GM12891 (cell line): ENCODE measurements around the gene CCDC87.

Experiments
- PAX5 ChIP-seq: IDR thresholded peaks from 2 replicates; pipeline ENCODE4 v1.6.1; 2011; ENCODE audit warnings: low read length, moderate library complexity, mild to moderate bottlenecking; ENCODE audit not compliant: insufficient read depth, severe bottlenecking
- POLR2A ChIP-seq: IDR thresholded peaks from 2 replicates; pipeline ENCODE4 v1.6.1; 2011; ENCODE audit warnings: low read depth, low read length, control low read depth
- POLR2AphosphoS5 ChIP-seq: IDR thresholded peaks from 2 replicates; pipeline ENCODE4 v1.6.1; 2011; ENCODE audit warnings: low read depth, low read length, control low read depth
- POU2F2 ChIP-seq: IDR thresholded peaks from 2 replicates; pipeline ENCODE4 v1.6.1; 2011; ENCODE audit warnings: low read depth, mild to moderate bottlenecking, control low read depth, low read length, moderate library complexity
- SPI1 ChIP-seq: IDR thresholded peaks from 2 replicates; pipeline ENCODE4 v1.6.1; 2011; ENCODE audit warnings: low read depth, low read length, control low read depth
- TAF1 ChIP-seq: IDR thresholded peaks from 2 replicates; pipeline ENCODE4 v1.6.1; 2011; ENCODE audit warnings: low read depth, low read length, control low read depth

DNA sequence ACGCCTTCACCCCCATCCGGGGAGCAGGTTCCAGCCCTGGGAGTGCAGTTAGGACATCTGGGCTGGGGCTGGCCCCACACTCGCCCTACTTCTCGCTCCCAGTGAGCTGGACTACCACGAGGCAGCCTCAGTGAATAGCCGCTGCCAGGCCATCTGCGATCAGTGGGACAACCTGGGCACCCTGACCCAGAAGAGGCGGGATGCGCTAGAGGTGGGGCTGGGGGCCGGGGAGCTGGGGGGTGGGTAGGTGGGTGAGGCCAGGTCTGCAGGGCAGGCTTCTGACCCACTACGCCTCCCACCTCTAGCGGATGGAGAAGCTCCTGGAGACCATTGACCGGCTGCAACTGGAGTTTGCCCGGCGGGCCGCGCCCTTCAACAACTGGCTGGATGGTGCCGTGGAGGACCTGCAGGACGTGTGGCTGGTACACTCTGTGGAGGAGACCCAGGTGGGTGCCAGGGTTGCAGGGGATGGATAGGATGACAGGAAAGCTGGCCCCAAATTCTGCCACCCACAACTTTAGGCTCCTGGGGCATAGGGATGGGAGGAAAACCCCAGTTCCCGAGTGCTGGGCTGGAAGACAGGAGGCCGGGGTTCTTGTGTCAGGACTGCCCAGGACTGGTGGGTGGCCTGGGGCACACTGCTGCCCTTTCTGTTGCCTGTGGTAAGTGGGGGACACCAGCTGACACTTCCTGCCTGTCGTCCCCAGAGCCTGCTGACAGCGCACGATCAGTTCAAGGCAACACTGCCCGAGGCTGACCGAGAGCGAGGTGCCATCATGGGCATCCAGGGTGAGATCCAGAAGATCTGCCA is 32.8 kb downstream of the CCDC87 start:
- TF ChIP-seq POLR2A (no peak), SPI1 (no peak), POLR2AphosphoS5 (no peak), TAF1 (no peak), POU2F2 (no peak), PAX5 (no peak)
